KMS-11 (cell line): ENCODE data around the gene PAMR1.

Experiments used
- H2AFZ ChIP-seq: fragments of 200-600 bp; sonication (generic); 2 replicates; pipeline ENCODE4 v1.6.1; 2016; ENCODE audit warnings: antibody characterized with exemption, mixed run types, low read depth
- H3K27ac ChIP-seq: fragments of 200-600 bp; sonication (generic); 2 replicates; pipeline ENCODE4 v1.6.1; 2016; ENCODE audit warnings: mild to moderate bottlenecking, mixed run types
- H3K27me3 ChIP-seq: fragments of 200-600 bp; sonication (generic); 2 replicates; pipeline ENCODE4 v1.6.1; 2017; ENCODE audit warnings: mild to moderate bottlenecking, low read depth, mixed run types, moderate library complexity; ENCODE audit not compliant: insufficient read depth
- H3K36me3 ChIP-seq: fragments of 200-600 bp; sonication (generic); 2 replicates; pipeline ENCODE4 v1.6.1; 2017; ENCODE audit warnings: mild to moderate bottlenecking, mixed run types; ENCODE audit not compliant: insufficient read depth
- H3K4me1 ChIP-seq: fragments of 200-600 bp; sonication (generic); 2 replicates; pipeline ENCODE4 v1.6.1; 2016; ENCODE audit warnings: mild to moderate bottlenecking, low read depth, mixed run types; ENCODE audit not compliant: poor library complexity, severe bottlenecking
- H3K4me2 ChIP-seq: fragments of 200-600 bp; sonication (generic); 2 replicates; pipeline ENCODE4 v1.7.0; 2016; ENCODE audit warnings: mild to moderate bottlenecking, mixed run types
- H3K4me3 ChIP-seq: fragments of 200-600 bp; sonication (generic); IDR thresholded peaks from 2 replicates; pipeline ENCODE4 v1.6.1; 2017; ENCODE audit warnings: low read depth, low read length, mixed read lengths; ENCODE audit not compliant: insufficient read depth
- H3K79me2 ChIP-seq: fragments of 200-600 bp; sonication (generic); 2 replicates; pipeline ENCODE4 v1.6.1; 2016; ENCODE audit warnings: low read depth, mixed run types; ENCODE audit not compliant: insufficient read depth
- H3K9ac ChIP-seq: fragments of 200-600 bp; sonication (generic); 2 replicates; pipeline ENCODE4 v1.6.1; 2016; ENCODE audit warnings: mild to moderate bottlenecking, mixed run types
- H4K20me1 ChIP-seq: fragments of 200-600 bp; sonication (generic); 2 replicates; pipeline ENCODE4 v1.6.1; 2016; ENCODE audit warnings: mild to moderate bottlenecking, mixed run types; ENCODE audit not compliant: insufficient read depth
- CTCF ChIP-seq: fragments of 200-600 bp; sonication (generic); conservative IDR thresholded peaks from 2 replicates; pipeline ENCODE4 v1.6.1; 2017; ENCODE audit warnings: low read depth, mild to moderate bottlenecking, antibody characterized with exemption, low read length, moderate library complexity, mixed read lengths

PAMR1 gene

GRCh38 chr11:35566181-35566580, 40.8 kb upstream of the PAMR1 start:
- no peaks in the 10 kb centered on the region for H4K20me1 ChIP-seq
- no peak overlapping the region for H3K4me3 ChIP-seq
- H3K27me3 ChIP-seq, result no peaks in the 10 kb centered on the region
- H3K36me3 ChIP-seq, result no peaks in the 10 kb centered on the region
- no peak overlapping the region for H3K27ac ChIP-seq
- H3K4me1 ChIP-seq, result no peaks in the 10 kb centered on the region
- H3K9ac ChIP-seq, result no peak overlapping the region
- no peak overlapping the region for H2AFZ ChIP-seq
- H3K79me2 ChIP-seq, result no peaks in the 10 kb centered on the region
- no peak for TF ChIP-seq CTCF
- no peak overlapping the region for H3K4me2 ChIP-seq

GRCh38 chr11:35564245-35564595, 38.8 kb upstream of the PAMR1 start:
- no peaks in the 10 kb centered on the region for H3K4me1 ChIP-seq
- H3K27me3 ChIP-seq, result no peaks in the 10 kb centered on the region
- no peaks in the 10 kb centered on the region for H3K36me3 ChIP-seq
- no peaks in the 10 kb centered on the region for H3K79me2 ChIP-seq
- H4K20me1 ChIP-seq, result no peaks in the 10 kb centered on the region
- TF ChIP-seq CTCF, result no peak
- no peak overlapping the region for H3K27ac ChIP-seq
- no peak overlapping the region for H3K9ac ChIP-seq
- no peak overlapping the region for H3K4me2 ChIP-seq
- no peak overlapping the region for H3K4me3 ChIP-seq
- H2AFZ ChIP-seq, result no peak overlapping the region

GRCh38 chr11:35563484-35564244, 38.2 kb upstream of the PAMR1 start:
- no peaks in the 10 kb centered on the region for H3K4me1 ChIP-seq
- H4K20me1 ChIP-seq, result no peaks in the 10 kb centered on the region
- H3K4me3 ChIP-seq, result no peak overlapping the region
- H3K36me3 ChIP-seq, result no peaks in the 10 kb centered on the region
- H3K27me3 ChIP-seq, result no peaks in the 10 kb centered on the region
- no peak overlapping the region for H3K4me2 ChIP-seq
- no peak overlapping the region for H2AFZ ChIP-seq
- no peak overlapping the region for H3K9ac ChIP-seq
- no peak overlapping the region for H3K27ac ChIP-seq
- no peaks in the 10 kb centered on the region for H3K79me2 ChIP-seq
- no peak for TF ChIP-seq CTCF

- Histone ChIP-seq H3K79me2 (no peaks in the 10 kb centered on the region), H3K9ac (no peak overlapping the region), H3K27ac (no peak overlapping the region), H3K27me3 (no peaks in the 10 kb centered on the region), H3K36me3 (no peaks in the 10 kb centered on the region), H3K4me3 (no peak overlapping the region), H4K20me1 (no peaks in the 10 kb centered on the region), H3K4me2 (no peak overlapping the region), H3K4me1 (no peaks in the 10 kb centered on the region), H2AFZ (no peak overlapping the region)
- no peak for TF ChIP-seq CTCF
Observed at GRCh38 chr11:35559949-35560348, 34.5 kb upstream of the PAMR1 start.
